Adrenal gland (tissue), 12 donors: ENCODE results near the gene ISCU. TPM values are rescaled to one million over a fixed set of nuclear protein-coding genes. Genes with fewer than 3 reads are reported as not detected.

ENCODE experiments used
- DNase-seq, 7 donors: peaks; one replicate each; pipeline ENCODE4 v3.0.0-alpha.2; 2019 to 2020
- H3K27ac ChIP-seq, 5 donors: fragments of 200-600 bp; sonication (generic) in 4 of 5; 1 replicate in 3 of 5; 2 replicates in 2 of 5; pipeline versions ENCODE4 v1.5.1 to v1.8.0; 2016 to 2020; ENCODE audit warnings: mild to moderate bottlenecking in 1 of 5
- H3K27me3 ChIP-seq: fragments of 200-600 bp; 2 replicates; pipeline ENCODE4 v1.8.0; 2021
- H3K36me3 ChIP-seq, 2 donors: fragments of 200-600 bp; replicated peaks in 1 of 2; 1 replicate in 1 of 2; 2 replicates in 1 of 2; pipeline versions ENCODE4 v1.5.1 to v1.8.0; 2018 to 2022
- H3K4me1 ChIP-seq, 2 donors: fragments of 200-600 bp; replicated peaks in 1 of 2; 1 replicate in 1 of 2; 2 replicates in 1 of 2; pipeline versions ENCODE4 v1.5.1 to v1.8.0; 2018 to 2021
- H3K4me3 ChIP-seq, 4 donors: fragments of 200-600 bp; sonication (generic) in 3 of 4; one replicate each; pipeline ENCODE4 v1.5.1; 2016 to 2018
- H3K9me3 ChIP-seq, 3 donors: fragments of 200-600 bp; sonication (generic) in 1 of 3; replicated peaks in 1 of 3; 1 replicate in 2 of 3; 2 replicates in 1 of 3; pipeline versions ENCODE4 v1.5.1 to v1.8.0; 2016 to 2021
- POLR2A ChIP-seq, 2 donors: fragments of 450-650 bp; IDR thresholded peaks; one replicate each; pipeline ENCODE4 v1.6.1; 2017; ENCODE audit warnings: antibody characterized with exemption in 2 of 2, mild to moderate bottlenecking in 2 of 2, moderate library complexity in 1 of 2
- WGBS, 4 donors: extraction: QIAGEN DNeasy Blood & Tissue Kit in 2 of 4; methylation state at CpG; one replicate each; pipeline versions ENCODE4 v1.1.5 to v1.1.7; 2013 to 2017; 5-methylcytosine and 5-hydroxymethylcytosine counted together
- intact Hi-C, 2 donors: fragments of 100-400 bp; cut with DNase I; formaldehyde crosslinking; loops; one replicate each; pipeline versions ENCODE4 v1.14.1 to v1.15.0; 2022 to 2023
- polyA plus RNA-seq, 3 donors: library from polyadenylated mRNA; stranded (reverse); fragments of 200-250 nt in 2 of 3; fragments of 350-450 nt in 1 of 3; fragmentation: Illumina TruSeq in 1 of 3; extraction: RNeasy Lipid Tissue Mini Kit (QIAGEN cat#74804) in 1 of 3; gene quantifications; one replicate each; pipeline ENCODE4 v1.2.3, GENCODE V29; 2013 to 2014
- total RNA-seq, 9 donors: library from RNA; depleted of rRNA in 4 of 9; stranded (reverse); fragments of >200 nt in 4 of 9; fragments of 120-200 nt in 1 of 9; fragmentation: NEBNext Ultra II Directional in 1 of 9; extraction: Animal tissue kit (Norgen Biotek cat#: 25700) in 1 of 9; gene quantifications; one replicate each; pipeline versions ENCODE4 v1.1.0 to v1.2.4, GENCODE V29; 2013 to 2023
- TF ChIP-seq, protein P1 (sequence below), 6 experiments: fragments of 450-650 bp in 4 of 6; fragments of 200-600 bp in 2 of 6; sonication (generic) in 1 of 6; IDR thresholded peaks; 1 replicate in 5 of 6; 2 replicates in 1 of 6; pipeline versions ENCODE4 v1.5.1 to v1.8.0; 2016 to 2021; ENCODE audit warnings: antibody characterized with exemption in 6 of 6, mild to moderate bottlenecking in 2 of 6, moderate library complexity in 1 of 6
- donor health status: healthy with polysubstance abuse.
- donor health status: Bipolar disorder and iron deficiency.
- donor health status: DM: yes; HTN: yes; CAD: no.
- donor health status: DM: no; HTN: no; CAD: no.
- donor health status: DM: no; HTN: no; CAD: no.
- donor health status: DM: yes; HTN: yes; CAD: no.

ISCU gene
- total and polyA plus RNA-seq, 12 donors: 209 to 1,219 (median 393) TPM

DNA sequence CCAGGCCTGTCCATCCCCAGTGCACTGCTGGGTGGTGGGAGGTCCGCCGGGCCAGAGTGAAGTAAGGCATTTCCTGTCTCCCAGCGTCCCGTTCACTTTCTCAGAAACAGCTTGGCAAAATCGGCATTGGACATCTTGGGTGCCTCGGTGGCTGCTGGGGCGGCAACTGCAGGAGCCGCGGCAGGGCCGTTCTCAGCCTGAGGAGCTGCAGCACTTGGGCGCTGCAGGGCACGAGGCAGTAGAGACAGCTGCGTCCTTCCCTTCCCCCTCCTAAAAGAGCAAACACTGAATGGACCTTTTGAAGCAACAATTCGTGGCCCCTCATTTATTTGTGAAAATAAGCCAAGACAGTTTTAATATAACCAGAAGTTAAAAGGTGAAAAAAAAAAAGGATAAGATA lies 39.0 kb upstream of the ISCU start:
- H3K36me3 ChIP-seq: peaks cover 0 to 85% of the 10 kb centered on the region in 2 donors
- H3K4me3 ChIP-seq: no peak overlapping the region
- H3K27me3 ChIP-seq: no peaks in the 10 kb centered on the region
- H3K9me3 ChIP-seq: no peaks in the 10 kb centered on the region
- intact Hi-C loops: no loop called here
- no peaks in the 10 kb centered on the region for H3K4me1 ChIP-seq
- H3K27ac ChIP-seq: no peak overlapping the region
- WGBS, 4 donors: 88 to 92% (median 91%) methylated on average over 9 to 14 of the region's 14 CpGs
- TF ChIP-seq POLR2A (IDR thresholded peaks at IDR 0.05): no peak
- TF ChIP-seq, protein P1, sequence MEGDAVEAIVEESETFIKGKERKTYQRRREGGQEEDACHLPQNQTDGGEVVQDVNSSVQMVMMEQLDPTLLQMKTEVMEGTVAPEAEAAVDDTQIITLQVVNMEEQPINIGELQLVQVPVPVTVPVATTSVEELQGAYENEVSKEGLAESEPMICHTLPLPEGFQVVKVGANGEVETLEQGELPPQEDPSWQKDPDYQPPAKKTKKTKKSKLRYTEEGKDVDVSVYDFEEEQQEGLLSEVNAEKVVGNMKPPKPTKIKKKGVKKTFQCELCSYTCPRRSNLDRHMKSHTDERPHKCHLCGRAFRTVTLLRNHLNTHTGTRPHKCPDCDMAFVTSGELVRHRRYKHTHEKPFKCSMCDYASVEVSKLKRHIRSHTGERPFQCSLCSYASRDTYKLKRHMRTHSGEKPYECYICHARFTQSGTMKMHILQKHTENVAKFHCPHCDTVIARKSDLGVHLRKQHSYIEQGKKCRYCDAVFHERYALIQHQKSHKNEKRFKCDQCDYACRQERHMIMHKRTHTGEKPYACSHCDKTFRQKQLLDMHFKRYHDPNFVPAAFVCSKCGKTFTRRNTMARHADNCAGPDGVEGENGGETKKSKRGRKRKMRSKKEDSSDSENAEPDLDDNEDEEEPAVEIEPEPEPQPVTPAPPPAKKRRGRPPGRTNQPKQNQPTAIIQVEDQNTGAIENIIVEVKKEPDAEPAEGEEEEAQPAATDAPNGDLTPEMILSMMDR (IDR thresholded peaks at IDR 0.05): no peak
- DNase-seq: no peak

DNA sequence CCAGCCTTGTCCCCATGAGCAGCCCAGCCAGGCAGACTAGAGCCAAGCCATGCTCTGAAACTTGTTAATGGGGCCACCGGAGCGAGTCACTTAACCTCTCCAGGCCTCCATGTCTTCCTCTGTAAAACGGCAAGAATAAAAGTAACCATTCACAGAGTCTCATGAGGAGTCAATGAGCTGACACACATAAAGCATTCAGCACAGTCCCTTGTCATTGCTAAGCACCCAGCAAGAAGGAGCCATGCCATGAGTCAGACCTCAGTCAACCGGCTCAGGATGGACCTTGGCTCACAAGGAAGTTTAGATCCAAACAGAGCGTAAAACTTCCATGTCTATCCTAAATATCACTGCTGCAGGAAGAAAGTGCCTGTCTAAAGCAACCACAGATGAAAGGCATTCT lies 36.7 kb upstream of the ISCU start:
- no peaks in the 10 kb centered on the region for H3K9me3 ChIP-seq
- peak overlapping the region in 2 of 5 donors; percentile 27 to 54 for H3K27ac ChIP-seq
- H3K4me1 ChIP-seq: no peaks in the 10 kb centered on the region
- intact Hi-C loops: no loop called here
- 64 to 80% (median 80%) methylated on average over 5 of the region's 5 CpGs for WGBS, 4 donors
- no peak overlapping the region for H3K4me3 ChIP-seq
- peaks cover 0 to 85% of the 10 kb centered on the region in 2 donors for H3K36me3 ChIP-seq
- H3K27me3 ChIP-seq: no peaks in the 10 kb centered on the region
- peak in 2 of 7 donors; percentile 45 to 49 for DNase-seq
- TF ChIP-seq, protein P1 (IDR thresholded peaks at IDR 0.05): no peak
- TF ChIP-seq POLR2A (IDR thresholded peaks at IDR 0.05): no peak

DNA sequence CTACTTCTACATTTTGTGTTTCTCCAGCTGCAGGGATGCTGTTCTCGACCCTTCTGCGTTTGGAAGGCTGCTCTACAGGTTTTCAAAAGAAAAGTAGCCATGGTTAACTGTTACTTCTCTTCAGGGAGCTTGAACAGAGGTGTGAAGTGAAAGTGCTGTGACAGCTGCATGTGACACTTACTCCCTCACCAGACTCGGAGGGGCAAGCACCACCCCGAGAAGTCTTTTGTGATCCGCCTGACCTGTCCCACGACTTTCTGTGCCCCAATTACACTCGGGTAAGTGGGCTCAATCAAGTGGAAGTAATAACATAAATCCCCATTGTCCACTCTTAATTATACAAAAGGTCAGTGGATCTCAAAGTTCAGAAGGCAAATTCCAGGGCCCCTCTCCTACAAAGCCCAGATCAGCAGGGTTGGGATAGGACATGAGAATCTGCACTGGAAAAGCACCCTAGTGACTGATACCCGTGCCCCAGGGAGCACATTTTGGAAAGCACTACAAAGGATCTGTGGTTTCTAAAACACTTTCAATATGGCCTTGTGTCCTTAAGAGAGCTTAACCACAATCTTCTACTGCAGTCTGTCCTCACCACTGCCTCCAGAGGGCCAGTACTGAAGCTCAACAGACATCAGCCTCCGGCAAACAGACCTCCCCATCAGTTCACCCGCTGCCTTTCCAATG lies 35.8 kb upstream of the ISCU start:
- Histone ChIP-seq H3K27me3 (no peaks in the 10 kb centered on the region), H3K9me3 (no peaks in the 10 kb centered on the region), H3K36me3 (peaks cover 0 to 85% of the 10 kb centered on the region in 2 donors), H3K27ac (peak overlapping the region in 2 of 5 donors; percentile 25 to 54), H3K4me1 (no peaks in the 10 kb centered on the region), H3K4me3 (no peak overlapping the region)
- no peak for TF ChIP-seq POLR2A (IDR thresholded peaks at IDR 0.05)
- TF ChIP-seq, protein P1 (IDR thresholded peaks at IDR 0.05): no peak
- DNase-seq: peak in 1 of 7 donors; percentile 69
- intact Hi-C loops: no loop called here
- WGBS, 4 donors: 81 to 85% (median 81%) methylated on average over 10 of the region's 10 CpGs

DNA sequence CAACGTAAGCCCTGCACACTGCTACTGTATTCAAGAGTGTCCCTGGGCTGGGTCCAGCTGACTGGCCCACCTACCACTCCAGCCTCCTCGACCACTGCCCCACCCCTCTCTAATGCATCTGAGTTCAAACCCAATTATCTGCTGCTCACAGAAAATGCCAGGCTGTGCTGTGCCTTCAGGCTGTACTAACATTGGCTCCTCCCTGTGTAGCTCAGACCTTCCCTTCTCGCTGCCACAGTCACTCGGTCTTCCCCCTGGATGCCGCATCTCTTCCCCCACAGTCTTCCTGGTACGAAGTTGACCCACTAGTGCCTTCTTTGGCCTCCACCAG lies 35.3 kb upstream of the ISCU start:
- peaks cover 0 to 85% of the 10 kb centered on the region in 2 donors for H3K36me3 ChIP-seq

More for the DNA sequence above, 35.3 kb upstream of the ISCU start:
- TF ChIP-seq, protein P1 (IDR thresholded peaks at IDR 0.05): no peak
- no peak for TF ChIP-seq POLR2A (IDR thresholded peaks at IDR 0.05)
- Histone ChIP-seq H3K27ac (peak overlapping the region in 2 of 5 donors; percentile 12 to 25), H3K4me1 (no peaks in the 10 kb centered on the region), H3K9me3 (no peaks in the 10 kb centered on the region), H3K27me3 (no peaks in the 10 kb centered on the region), H3K4me3 (no peak overlapping the region)
- no peak for DNase-seq
- WGBS, 4 donors: 77 to 93% (median 84%) methylated on average over 6 of the region's 6 CpGs
- intact Hi-C loops: no loop called here
